OCI-LY7 (cell line): ENCODE results near the gene ZNF469. TPM values are rescaled to one million over a fixed set of nuclear protein-coding genes. Genes with fewer than 3 reads are reported as not detected.

Source experiments
- BruUV-seq: library from RNA; stranded (reverse); fragments of 400-500 nt; replicated peaks from 2 replicates; lab custom pipeline; 2021; lab: Mats Ljungman, UMichigan
- CTCF ChIA-PET: fragments of 300-600 bp; sonication (Branson Sonifier 250); formaldehyde crosslinking; loops from one replicate; lab custom pipeline; 2022; ENCODE audit warnings: antibody characterized with exemption; ENCODE audit not compliant: unreplicated experiment; lab: Charles Lee
- POLR2A ChIA-PET: fragments of 300-600 bp; sonication (Branson Sonifier 250); formaldehyde crosslinking; loops from one replicate; lab custom pipeline; 2022; ENCODE audit warnings: antibody characterized with exemption; lab: Charles Lee
- DNase-seq: peaks from one replicate; pipeline ENCODE4 v3.0.0-alpha.2; 2015; ENCODE audit warnings: low spot score
- H2AFZ ChIP-seq: fragments of 200-600 bp; sonication (generic), shearing (Covaris generic); 2 replicates; pipeline ENCODE4 v1.6.1; 2014; ENCODE audit warnings: mild to moderate bottlenecking, antibody characterized with exemption, low read length, moderate library complexity
- H3K27ac ChIP-seq: fragments of 200-600 bp; sonication (generic); 2 replicates; pipeline ENCODE4 v1.5.1; 2014; ENCODE audit warnings: mixed run types, low read depth, mild to moderate bottlenecking, moderate library complexity, low read length, inconsistent platforms; ENCODE audit not compliant: poor library complexity, severe bottlenecking
- H3K36me3 ChIP-seq: fragments of 200-600 bp; sonication (generic); 2 replicates; pipeline ENCODE4 v1.6.1; 2014; ENCODE audit warnings: mild to moderate bottlenecking, antibody characterized with exemption, low read length, moderate library complexity, mixed read lengths; ENCODE audit not compliant: insufficient read depth
- H3K4me1 ChIP-seq: fragments of 200-600 bp; sonication (generic); 2 replicates; pipeline ENCODE4 v1.5.1; 2014; ENCODE audit warnings: mild to moderate bottlenecking, low read length; ENCODE audit not compliant: insufficient read depth, poor library complexity, severe bottlenecking
- H3K4me2 ChIP-seq: fragments of 200-600 bp; sonication (generic); 2 replicates; pipeline ENCODE4 v1.6.1; 2014; ENCODE audit warnings: mild to moderate bottlenecking, low read length
- H3K4me3 ChIP-seq: fragments of 200-600 bp; sonication (generic); 2 replicates; pipeline ENCODE4 v1.5.1; 2014; ENCODE audit warnings: mild to moderate bottlenecking, low read depth, low read length; ENCODE audit not compliant: poor library complexity, severe bottlenecking
- H3K79me2 ChIP-seq: fragments of 200-600 bp; sonication (generic); 2 replicates; pipeline ENCODE4 v1.6.1; 2016; ENCODE audit warnings: low read depth, mild to moderate bottlenecking, low read length, moderate library complexity, mixed read lengths; ENCODE audit not compliant: insufficient read depth
- H3K9me2 ChIP-seq: fragments of 200-600 bp; sonication (generic); 2 replicates; pipeline ENCODE4 v1.6.1; 2016; ENCODE audit warnings: mild to moderate bottlenecking, low read length, mixed read lengths; ENCODE audit not compliant: insufficient read depth
- H3K9me3 ChIP-seq: fragments of 200-600 bp; sonication (generic); 2 replicates; pipeline ENCODE4 v1.6.1; 2014; ENCODE audit warnings: mild to moderate bottlenecking, mixed run types, low read length, mixed read lengths
- H4K20me1 ChIP-seq: fragments of 200-600 bp; sonication (generic); 2 replicates; pipeline ENCODE4 v1.6.1; 2014; ENCODE audit warnings: mild to moderate bottlenecking, antibody characterized with exemption, low read length, moderate library complexity, mixed read lengths; ENCODE audit not compliant: insufficient read depth
- EZH2phosphoT487 ChIP-seq: fragments of 200-600 bp; sonication (generic); IDR thresholded peaks from 2 replicates; pipeline ENCODE4 v1.6.1; 2018; ENCODE audit warnings: low read depth, borderline replicate concordance, mild to moderate bottlenecking, mixed run types, antibody characterized with exemption, low read length, moderate library complexity, mixed read lengths
- intact Hi-C: fragments of 100-400 bp; cut with micrococcal nuclease; formaldehyde crosslinking; loops from one replicate; pipeline ENCODE4 v1.10.0; 2022; ENCODE audit not compliant: unreplicated experiment
- total RNA-seq, 2 experiments: library from RNA; depleted of rRNA in 1 of 2; stranded (reverse); fragments of >200 nt in 1 of 2; shearing (Covaris generic) in 1 of 2; gene quantifications; 2 replicates each; pipeline ENCODE4 v1.2.3, GENCODE V29; 2014 to 2022
- TF ChIP-seq, protein P1 (sequence below): fragments of 200-600 bp; sonication (generic); conservative IDR thresholded peaks from 2 replicates; pipeline ENCODE4 v1.5.1; 2014; ENCODE audit warnings: mild to moderate bottlenecking, antibody characterized with exemption, low read length, moderate library complexity, mixed read lengths

Gene ZNF469
- total RNA-seq, 2 experiments from 2014 or later: under 0.01 TPM; not detected in 1

DNA sequence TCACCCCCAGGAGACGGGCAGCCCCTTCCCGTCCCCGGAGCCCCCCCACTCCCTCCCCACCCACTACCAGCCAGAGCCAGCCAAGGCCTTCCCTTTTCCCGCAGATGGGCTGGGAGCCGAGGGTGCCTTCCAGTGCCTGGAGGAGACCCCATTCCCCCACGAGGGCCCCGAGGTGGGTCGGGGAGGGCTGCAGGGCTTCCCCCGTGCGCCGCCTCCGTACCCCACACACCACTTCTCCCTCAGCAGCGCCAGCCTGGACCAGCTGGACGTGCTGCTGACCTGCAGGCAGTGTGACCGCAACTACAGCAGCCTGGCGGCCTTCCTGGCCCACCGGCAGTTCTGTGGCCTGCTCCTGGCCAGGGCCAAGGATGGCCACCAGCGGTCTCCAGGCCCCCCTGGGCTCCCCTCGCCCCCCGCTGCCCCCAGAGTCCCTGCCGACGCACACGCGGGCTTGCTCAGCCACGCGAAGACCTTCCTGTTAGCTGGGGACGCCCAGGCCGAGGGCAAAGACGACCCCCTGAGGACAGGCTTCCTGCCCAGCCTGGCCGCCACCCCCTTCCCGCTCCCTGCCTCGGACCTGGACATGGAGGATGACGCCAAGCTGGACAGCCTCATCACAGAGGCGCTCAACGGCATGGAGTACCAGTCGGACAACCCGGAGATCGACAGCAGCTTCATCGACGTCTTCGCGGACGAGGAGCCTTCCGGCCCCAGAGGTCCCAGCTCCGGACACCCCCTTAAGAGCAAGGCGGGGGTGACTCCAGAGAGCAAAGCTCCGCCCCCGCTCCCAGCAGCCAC, 46.8 kb downstream of the ZNF469 start:
- Histone ChIP-seq H3K4me3 (no peak overlapping the region), H3K9me3 (no peaks in the 10 kb centered on the region), H3K9me2 (no peaks in the 10 kb centered on the region), H4K20me1 (no peaks in the 10 kb centered on the region), H3K79me2 (no peaks in the 10 kb centered on the region), H2AFZ (no peak overlapping the region), H3K4me1 (no peaks in the 10 kb centered on the region), H3K36me3 (no peaks in the 10 kb centered on the region), H3K4me2 (no peak overlapping the region), H3K27ac (no peak overlapping the region)
- ChIA-PET CTCF (no interaction called here), POLR2A (interaction anchor here (0.5 kb wide), 1 partner anchor 120 kb away, joined by 3 read pairs; no protein-coding TSS in a partner anchor)
- intact Hi-C loops: no loop called here
- DNase-seq: no peak
- BruUV-seq: no TSS peak
- TF ChIP-seq EZH2phosphoT487: no peak
- TF ChIP-seq, protein P1, sequence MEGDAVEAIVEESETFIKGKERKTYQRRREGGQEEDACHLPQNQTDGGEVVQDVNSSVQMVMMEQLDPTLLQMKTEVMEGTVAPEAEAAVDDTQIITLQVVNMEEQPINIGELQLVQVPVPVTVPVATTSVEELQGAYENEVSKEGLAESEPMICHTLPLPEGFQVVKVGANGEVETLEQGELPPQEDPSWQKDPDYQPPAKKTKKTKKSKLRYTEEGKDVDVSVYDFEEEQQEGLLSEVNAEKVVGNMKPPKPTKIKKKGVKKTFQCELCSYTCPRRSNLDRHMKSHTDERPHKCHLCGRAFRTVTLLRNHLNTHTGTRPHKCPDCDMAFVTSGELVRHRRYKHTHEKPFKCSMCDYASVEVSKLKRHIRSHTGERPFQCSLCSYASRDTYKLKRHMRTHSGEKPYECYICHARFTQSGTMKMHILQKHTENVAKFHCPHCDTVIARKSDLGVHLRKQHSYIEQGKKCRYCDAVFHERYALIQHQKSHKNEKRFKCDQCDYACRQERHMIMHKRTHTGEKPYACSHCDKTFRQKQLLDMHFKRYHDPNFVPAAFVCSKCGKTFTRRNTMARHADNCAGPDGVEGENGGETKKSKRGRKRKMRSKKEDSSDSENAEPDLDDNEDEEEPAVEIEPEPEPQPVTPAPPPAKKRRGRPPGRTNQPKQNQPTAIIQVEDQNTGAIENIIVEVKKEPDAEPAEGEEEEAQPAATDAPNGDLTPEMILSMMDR: no peak

DNA sequence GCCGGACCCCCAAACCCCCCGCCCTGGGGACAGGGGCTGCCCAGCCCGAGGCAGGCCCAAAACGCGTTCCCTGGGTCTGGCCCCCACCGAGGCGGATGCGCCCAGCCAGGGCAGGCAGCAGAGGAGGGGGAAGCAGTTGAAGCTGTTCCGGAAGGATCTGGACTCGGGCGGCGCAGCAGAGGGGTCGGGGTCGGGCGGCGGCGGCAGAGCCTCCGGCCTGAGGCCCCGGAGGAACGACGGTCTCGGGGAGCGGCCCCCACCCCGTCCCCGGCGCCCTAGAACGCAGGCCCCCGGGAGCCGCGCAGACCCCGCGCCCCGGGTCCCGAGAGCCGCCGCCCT, 47.4 kb downstream of the ZNF469 start:
- Histone ChIP-seq H3K4me2 (no peak overlapping the region), H3K79me2 (no peaks in the 10 kb centered on the region), H4K20me1 (no peaks in the 10 kb centered on the region), H3K4me3 (no peak overlapping the region), H3K36me3 (no peaks in the 10 kb centered on the region), H2AFZ (no peak overlapping the region), H3K9me2 (no peaks in the 10 kb centered on the region), H3K4me1 (no peaks in the 10 kb centered on the region), H3K27ac (no peak overlapping the region), H3K9me3 (no peaks in the 10 kb centered on the region)
- CTCF ChIA-PET: no interaction called here
- POLR2A ChIA-PET: no interaction called here
- intact Hi-C loops: no loop called here
- no TSS peak for BruUV-seq
- TF ChIP-seq EZH2phosphoT487: no peak
- TF ChIP-seq, protein P1: no peak
- no peak for DNase-seq
